GM12865 (cell line): ENCODE measurements around the gene PIGR.
A peak's percentile ranks its signal among the peaks of the same experiment; 100 is the strongest.

ENCODE experiments used
- DNase-seq: peaks from one replicate; pipeline ENCODE4 v3.0.0; 2010; ENCODE audit warnings: low read depth
- H3K4me3 ChIP-seq: 2 replicates; pipeline ENCODE4 v1.5.1; 2011; ENCODE audit warnings: mild to moderate bottlenecking, low read depth, low read length, control low read depth
- TF ChIP-seq, protein P1 (sequence below): IDR thresholded peaks from 2 replicates; pipeline ENCODE4 v1.5.1; 2011; ENCODE audit warnings: low read length, control low read depth, low read depth, inconsistent platforms; ENCODE audit not compliant: insufficient read depth; ENCODE audit errors: missing control alignments

Gene PIGR

DNA sequence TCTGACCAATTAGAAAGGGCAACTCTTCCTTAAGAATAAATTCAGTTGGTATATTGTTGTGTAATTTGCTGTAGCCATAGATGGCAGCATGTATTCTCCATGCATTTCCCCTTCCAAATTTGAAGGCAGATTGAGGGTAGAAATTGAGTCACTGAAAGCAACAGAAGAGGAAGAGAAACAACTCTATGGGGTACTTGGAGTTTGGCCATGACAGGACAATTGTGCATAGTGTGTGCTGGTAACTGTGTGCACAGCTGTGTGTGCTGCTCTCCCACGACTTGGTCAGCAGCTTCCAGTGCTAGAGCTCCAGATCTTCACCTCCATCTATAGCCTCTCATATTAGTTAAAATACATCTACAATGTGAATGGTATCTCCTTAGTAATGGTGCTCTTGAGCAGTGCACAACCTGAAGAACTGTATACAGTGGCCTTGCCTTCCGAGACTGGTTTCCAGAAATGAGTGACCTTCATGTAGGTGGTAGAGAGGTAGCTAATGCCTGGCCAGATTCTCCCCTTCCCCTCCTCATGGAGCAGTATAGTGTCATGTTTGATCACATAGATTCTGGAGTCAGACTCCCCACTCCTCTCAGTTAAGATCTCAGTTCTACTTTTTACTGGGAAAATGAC is 24.9 kb upstream of the PIGR start:
- peak; percentile 68 for DNase-seq
- TF ChIP-seq, protein P1, sequence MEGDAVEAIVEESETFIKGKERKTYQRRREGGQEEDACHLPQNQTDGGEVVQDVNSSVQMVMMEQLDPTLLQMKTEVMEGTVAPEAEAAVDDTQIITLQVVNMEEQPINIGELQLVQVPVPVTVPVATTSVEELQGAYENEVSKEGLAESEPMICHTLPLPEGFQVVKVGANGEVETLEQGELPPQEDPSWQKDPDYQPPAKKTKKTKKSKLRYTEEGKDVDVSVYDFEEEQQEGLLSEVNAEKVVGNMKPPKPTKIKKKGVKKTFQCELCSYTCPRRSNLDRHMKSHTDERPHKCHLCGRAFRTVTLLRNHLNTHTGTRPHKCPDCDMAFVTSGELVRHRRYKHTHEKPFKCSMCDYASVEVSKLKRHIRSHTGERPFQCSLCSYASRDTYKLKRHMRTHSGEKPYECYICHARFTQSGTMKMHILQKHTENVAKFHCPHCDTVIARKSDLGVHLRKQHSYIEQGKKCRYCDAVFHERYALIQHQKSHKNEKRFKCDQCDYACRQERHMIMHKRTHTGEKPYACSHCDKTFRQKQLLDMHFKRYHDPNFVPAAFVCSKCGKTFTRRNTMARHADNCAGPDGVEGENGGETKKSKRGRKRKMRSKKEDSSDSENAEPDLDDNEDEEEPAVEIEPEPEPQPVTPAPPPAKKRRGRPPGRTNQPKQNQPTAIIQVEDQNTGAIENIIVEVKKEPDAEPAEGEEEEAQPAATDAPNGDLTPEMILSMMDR, result no peak
- H3K4me3 ChIP-seq, result no peak overlapping the region

DNA sequence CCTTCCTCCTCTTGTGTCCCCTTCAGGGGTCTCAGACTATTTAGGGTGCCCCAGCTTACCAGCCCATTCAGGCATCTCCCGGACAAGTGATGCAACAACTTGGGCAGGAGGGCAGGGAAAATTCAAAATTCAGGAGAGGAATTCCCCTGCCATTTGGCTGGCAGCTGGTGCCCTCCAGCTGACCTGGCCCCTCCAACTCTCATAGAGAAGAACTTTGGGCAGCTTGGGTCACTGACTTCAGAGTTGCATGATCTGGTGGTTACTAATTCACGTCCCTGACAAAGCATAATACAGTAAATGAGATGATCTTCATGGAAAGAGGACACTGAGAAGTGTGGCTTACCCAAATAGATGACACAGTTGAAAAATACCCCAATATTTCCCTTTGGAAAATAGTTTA is 24.2 kb upstream of the PIGR start, which contains the start of gene FCAMR:
TSS of gene FCAMR (minus strand) at position 15 of the 400 bp plus-strand sequence. CDS start 335 bp downstream, outside the sequence.
- H3K4me3 ChIP-seq, result no peak within 1 kb of the TSS
- TF ChIP-seq, protein P1, result no peak
- DNase-seq, result no peak

DNA sequence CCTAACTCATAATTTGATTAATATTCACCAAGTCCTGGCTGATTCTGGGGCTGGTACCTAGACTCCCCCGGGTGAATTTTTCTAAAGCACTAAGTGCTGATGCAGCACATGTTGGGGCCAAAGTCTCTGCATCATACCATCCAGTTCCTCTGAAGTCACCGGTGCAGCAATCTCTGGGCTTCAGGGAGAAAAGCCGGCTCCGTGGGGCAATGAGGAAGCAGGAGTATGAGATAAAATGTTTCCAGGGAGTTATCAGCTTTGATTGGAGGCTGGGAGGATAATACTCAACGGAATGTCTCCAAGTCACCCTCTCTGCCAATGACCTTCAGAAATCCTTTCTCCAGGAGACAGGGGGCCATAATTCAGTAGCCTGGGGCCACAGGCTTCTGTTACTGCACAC is 22.8 kb upstream of the PIGR start:
- H3K4me3 ChIP-seq, result no peak overlapping the region
- DNase-seq, result no peak
- TF ChIP-seq, protein P1, result no peak

DNA sequence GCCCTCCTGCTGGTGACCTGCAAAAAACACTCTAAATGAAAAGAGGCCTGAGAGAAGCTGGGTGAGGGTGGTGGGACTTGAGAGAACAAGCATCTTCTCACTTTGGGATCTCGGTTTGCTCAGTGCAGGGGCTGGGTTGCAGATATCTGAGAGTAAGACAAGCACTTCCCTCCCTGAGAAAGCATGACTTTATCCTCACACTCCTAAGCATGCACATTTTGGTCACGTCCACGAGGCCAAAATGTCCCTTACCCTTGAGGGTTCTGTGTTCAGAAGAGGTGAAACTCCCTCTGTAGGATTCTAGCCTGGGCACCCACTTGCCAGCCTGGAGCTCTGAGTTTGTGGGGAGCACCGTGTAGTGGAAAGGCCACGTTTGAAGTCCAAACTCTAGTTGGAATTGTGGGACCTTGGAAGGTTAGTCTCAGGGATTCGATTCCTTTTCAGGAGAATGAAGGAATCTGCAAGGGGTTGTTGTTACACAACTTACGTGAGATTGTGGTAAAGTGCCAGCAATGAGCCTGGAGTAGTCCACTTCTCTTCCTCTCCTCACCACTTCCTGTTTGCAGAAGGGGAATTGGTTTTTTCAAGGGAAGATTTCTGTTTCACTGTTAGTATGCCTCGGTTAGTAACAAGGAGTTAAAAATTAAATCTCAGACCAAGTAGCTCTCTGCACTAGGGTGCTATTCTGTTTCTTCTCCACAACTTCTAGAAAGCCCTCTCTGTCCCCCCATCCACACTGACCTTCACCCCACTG is 21.0 kb upstream of the PIGR start:
- DNase-seq, result peak; percentile 63
- TF ChIP-seq, protein P1, result no peak
- no peak overlapping the region for H3K4me3 ChIP-seq

DNA sequence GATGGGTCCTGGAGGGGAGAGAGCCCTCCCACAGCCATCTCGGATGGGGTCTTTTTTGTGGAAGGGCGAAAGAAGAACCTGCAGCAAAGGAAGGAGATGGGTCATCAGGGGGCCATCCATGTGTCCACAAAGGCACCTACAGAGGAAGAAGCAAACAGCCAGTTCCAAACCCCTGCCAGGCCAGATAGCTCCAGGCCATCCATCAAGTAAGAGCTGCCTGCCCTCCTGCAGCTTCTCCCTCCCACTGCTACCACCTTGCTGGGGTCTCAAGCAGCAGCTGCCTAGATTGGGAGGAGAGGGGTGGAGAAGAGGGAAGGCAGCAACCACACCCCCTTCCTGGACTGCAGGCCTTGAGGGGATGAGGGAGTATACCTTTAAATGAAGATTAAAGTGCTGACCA is 19.5 kb upstream of the PIGR start:
- DNase-seq, result no peak
- no peak overlapping the region for H3K4me3 ChIP-seq
- TF ChIP-seq, protein P1, result no peak

DNA sequence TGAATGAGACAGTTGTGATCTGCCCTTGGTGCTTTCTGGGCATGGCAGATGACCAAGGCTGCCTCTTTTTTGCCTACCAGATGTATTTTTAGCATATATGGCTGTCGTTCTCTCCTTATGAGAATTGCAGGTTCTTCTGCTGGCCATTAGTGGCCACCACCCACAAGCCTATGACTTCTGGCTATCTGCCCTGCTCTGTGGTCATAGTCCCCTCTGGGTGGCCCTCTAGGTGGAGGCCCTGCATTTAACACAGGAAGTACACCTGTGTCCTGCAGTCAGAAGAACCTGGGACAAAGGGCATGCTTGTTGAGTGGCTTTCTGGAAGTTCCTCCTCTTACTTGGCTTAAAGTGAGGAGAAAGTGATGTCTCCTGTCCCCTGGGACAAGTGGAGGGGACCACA is 17.5 kb upstream of the PIGR start:
- DNase-seq, result no peak
- TF ChIP-seq, protein P1, result no peak
- H3K4me3 ChIP-seq, result no peak overlapping the region
